IPS-20b (cell line): ENCODE results near the gene MVP.

Experiments used
- H3K27ac ChIP-seq: one replicate; pipeline ENCODE4 v1.5.1; 2013; ENCODE audit warnings: low read length
- H3K27me3 ChIP-seq: 2 replicates; pipeline ENCODE4 v1.6.1; 2013; ENCODE audit warnings: mild to moderate bottlenecking, low read length, inconsistent platforms; ENCODE audit not compliant: insufficient read depth
- H3K36me3 ChIP-seq: 2 replicates; pipeline ENCODE4 v1.6.1; 2013; ENCODE audit warnings: low read depth, mild to moderate bottlenecking, inconsistent platforms, low read length, moderate library complexity; ENCODE audit not compliant: insufficient read depth
- H3K4me1 ChIP-seq: 2 replicates; pipeline ENCODE4 v1.6.1; 2013; ENCODE audit warnings: mild to moderate bottlenecking, control low read depth, inconsistent platforms, low read length, moderate library complexity; ENCODE audit not compliant: insufficient read depth
- H3K4me3 ChIP-seq: 2 replicates; pipeline ENCODE4 v1.5.1; 2013; ENCODE audit warnings: mild to moderate bottlenecking, low read length, inconsistent platforms
- H3K9ac ChIP-seq: 2 replicates; pipeline ENCODE4 v1.6.1; 2013; ENCODE audit warnings: low read depth, mild to moderate bottlenecking, inconsistent platforms, low read length, moderate library complexity
- H3K9me3 ChIP-seq: 2 replicates; pipeline ENCODE4 v1.6.1; 2013; ENCODE audit warnings: mild to moderate bottlenecking, low read depth, low read length, inconsistent platforms; ENCODE audit not compliant: insufficient read depth

MVP gene

DNA sequence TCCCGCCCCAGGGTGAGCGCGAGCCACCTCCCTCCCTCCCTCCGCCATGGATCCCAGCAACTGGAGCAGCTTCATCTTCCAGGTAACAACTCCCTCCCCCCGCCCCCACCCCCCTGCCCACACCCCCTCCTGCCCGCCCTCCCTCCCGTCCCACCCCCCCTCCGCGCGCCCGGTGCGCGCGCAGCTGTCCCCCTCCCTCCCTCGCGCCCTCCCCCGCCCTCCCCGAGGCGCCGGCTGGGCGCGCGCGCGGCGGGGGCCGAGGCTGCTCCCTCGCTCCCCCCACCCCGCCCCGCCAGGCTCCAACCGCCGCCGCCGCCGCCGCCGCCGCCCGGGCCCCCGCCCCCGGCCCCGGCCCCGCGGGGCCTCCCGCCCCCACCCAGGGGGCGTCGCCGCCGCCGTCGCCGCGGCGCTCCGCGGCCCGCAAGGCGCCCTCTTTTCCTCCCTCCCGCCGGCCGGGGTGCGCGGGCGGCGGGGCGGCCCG, 14.1 kb upstream of the MVP start, which contains the start of gene MAZ:
Gene MAZ (plus strand): TSS at position 431 of the 481 bp plus-strand sequence. CDS start 173 bp downstream, outside the sequence.
- Histone ChIP-seq H3K9me3 (no peaks in the 10 kb centered on the region), H3K27ac (peak within 1 kb of the TSS; percentile 93), H3K27me3 (no peaks in the 10 kb centered on the region), H3K4me1 (peaks cover 24% of the 10 kb centered on the region), H3K36me3 (peaks cover 65% of the 10 kb centered on the region), H3K9ac (peak within 1 kb of the TSS; percentile 94), H3K4me3 (peak within 1 kb of the TSS; percentile 96)

DNA sequence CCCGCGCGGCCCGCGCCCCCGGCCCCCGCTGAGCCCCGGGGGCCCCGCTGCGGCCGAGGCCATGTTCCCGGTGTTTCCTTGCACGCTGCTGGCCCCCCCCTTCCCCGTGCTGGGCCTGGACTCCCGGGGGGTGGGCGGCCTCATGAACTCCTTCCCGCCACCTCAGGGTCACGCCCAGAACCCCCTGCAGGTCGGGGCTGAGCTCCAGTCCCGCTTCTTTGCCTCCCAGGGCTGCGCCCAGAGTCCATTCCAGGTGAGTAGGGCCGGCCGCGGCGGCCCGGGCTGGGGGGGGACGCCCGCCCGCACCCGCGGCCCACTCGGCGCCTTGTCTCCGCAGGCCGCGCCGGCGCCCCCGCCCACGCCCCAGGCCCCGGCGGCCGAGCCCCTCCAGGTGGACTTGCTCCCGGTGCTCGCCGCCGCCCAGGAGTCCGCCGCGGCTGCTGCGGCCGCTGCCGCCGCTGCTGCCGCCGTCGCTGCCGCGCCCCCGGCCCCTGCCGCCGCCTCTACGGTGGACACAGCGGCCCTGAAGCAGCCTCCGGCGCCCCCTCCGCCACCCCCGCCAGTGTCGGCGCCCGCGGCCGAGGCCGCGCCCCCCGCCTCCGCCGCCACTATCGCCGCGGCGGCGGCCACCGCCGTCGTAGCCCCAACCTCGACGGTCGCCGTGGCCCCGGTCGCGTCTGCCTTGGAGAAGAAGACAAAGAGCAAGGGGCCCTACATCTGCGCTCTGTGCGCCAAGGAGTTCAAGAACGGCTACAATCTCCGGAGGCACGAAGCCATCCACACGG, 13.4 kb upstream of the MVP start:
- Histone ChIP-seq H3K9me3 (no peaks in the 10 kb centered on the region), H3K27me3 (no peaks in the 10 kb centered on the region), H3K4me1 (peaks cover 24% of the 10 kb centered on the region), H3K36me3 (peaks cover 58% of the 10 kb centered on the region), H3K27ac (peak overlapping the region; percentile 89), H3K9ac (peak overlapping the region; percentile 94), H3K4me3 (peak overlapping the region; percentile 96)

DNA sequence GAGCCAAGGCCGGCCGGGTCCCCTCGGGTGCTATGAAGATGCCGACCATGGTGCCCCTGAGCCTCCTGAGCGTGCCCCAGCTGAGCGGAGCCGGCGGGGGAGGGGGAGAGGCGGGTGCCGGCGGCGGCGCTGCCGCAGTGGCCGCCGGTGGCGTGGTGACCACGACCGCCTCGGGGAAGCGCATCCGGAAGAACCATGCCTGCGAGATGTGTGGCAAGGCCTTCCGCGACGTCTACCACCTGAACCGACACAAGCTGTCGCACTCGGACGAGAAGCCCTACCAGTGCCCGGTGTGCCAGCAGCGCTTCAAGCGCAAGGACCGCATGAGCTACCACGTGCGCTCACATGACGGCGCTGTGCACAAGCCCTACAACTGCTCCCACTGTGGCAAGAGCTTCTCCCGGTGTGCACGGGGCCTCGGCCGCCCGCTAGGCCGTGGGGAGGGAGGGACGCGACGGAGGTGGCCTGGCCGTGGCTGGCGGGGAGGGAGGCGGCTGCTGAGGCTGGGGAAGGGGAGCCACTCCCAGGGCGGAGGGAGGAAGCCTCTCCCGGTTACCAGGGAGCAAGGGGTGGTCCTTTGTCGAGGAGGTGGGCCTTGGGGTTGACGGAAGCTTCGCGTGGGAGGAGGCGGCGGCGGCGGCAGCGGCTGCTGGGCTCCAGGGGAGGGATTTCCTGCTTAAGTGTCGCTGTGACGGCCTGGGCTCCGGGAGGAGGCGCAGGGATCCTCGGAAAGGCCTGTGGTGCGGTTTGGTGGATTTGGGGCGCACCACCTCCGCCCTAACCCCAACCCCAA, 12.6 kb upstream of the MVP start:
- H3K9me3 ChIP-seq: no peaks in the 10 kb centered on the region
- peaks cover 50% of the 10 kb centered on the region for H3K36me3 ChIP-seq
- no peaks in the 10 kb centered on the region for H3K27me3 ChIP-seq
- peak overlapping the region; percentile 96 for H3K4me3 ChIP-seq
- peak overlapping the region; percentile 89 for H3K27ac ChIP-seq
- peak overlapping the region; percentile 94 for H3K9ac ChIP-seq
- peaks cover 24% of the 10 kb centered on the region for H3K4me1 ChIP-seq

DNA sequence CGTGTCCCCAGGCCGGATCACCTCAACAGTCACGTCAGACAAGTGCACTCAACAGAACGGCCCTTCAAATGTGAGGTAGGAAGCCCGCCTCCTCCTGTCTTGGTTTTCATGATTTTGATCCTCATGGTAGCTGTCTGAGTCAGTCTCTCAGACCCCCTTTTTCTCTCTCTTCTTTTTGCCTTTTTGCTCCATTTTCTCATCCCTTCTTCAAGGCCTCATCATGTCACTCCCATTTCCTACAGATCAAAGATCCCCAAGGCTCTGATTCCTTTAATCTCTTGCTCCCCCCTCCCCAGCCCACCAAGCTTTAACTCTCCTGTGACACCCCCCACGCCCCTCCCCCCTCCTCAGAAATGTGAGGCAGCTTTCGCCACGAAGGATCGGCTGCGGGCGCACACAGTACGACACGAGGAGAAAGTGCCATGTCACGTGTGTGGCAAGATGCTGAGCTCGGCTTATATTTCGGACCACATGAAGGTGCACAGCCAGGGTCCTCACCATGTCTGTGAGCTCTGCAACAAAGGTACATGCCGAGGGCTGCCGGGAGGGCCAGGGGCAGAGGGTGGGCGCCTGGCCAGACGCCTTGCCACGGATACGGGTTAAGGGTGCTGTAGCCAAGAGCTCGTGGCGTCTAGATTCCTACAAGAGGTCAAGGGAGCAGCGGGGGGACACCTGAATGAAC, 11.9 kb upstream of the MVP start:
- Histone ChIP-seq H3K9me3 (no peaks in the 10 kb centered on the region), H3K36me3 (peaks cover 43% of the 10 kb centered on the region), H3K27me3 (no peaks in the 10 kb centered on the region), H3K4me3 (peak overlapping the region; percentile 96), H3K9ac (peak overlapping the region; percentile 94), H3K27ac (no peak overlapping the region), H3K4me1 (peaks cover 24% of the 10 kb centered on the region)

DNA sequence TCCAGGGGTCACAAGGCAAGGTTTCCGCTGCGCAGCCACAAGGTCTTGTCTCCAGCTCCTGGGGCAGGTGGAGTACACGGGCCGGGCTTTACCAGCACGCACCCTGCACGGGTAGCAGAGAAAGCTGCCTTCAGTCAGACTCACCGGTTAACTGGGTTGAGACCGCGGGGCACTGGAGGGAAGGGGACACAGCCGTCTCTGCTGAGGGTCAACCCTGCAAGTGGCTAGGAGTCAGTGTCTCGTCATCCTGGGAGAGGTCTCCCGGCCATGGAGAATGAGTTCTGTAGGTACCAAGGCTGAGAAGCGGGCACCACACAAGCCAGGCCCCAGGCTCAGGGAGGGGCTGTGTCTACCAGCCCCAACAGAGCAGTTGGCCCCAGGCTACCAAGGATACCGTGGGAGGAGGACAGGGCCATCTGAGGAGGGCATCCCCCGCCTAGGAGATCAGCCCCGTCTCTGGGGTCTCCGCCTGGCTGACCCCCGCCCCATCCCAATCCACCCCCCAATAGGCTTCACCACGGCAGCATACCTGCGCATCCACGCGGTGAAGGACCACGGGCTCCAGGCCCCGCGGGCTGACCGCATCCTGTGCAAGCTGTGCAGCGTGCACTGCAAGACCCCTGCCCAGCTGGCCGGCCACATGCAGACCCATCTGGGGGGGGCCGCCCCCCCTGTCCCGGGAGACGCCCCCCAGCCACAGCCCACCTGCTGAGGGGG, 11.1 kb upstream of the MVP start:
- Histone ChIP-seq H3K9me3 (no peaks in the 10 kb centered on the region), H3K4me3 (peak overlapping the region; percentile 96; the same call in 1 of the 2 replicates), H3K27ac (no peak overlapping the region), H3K27me3 (no peaks in the 10 kb centered on the region), H3K36me3 (peaks cover 35% of the 10 kb centered on the region), H3K4me1 (peaks cover 21% of the 10 kb centered on the region), H3K9ac (peak overlapping the region; percentile 94; the same call in 1 of the 2 replicates)

DNA sequence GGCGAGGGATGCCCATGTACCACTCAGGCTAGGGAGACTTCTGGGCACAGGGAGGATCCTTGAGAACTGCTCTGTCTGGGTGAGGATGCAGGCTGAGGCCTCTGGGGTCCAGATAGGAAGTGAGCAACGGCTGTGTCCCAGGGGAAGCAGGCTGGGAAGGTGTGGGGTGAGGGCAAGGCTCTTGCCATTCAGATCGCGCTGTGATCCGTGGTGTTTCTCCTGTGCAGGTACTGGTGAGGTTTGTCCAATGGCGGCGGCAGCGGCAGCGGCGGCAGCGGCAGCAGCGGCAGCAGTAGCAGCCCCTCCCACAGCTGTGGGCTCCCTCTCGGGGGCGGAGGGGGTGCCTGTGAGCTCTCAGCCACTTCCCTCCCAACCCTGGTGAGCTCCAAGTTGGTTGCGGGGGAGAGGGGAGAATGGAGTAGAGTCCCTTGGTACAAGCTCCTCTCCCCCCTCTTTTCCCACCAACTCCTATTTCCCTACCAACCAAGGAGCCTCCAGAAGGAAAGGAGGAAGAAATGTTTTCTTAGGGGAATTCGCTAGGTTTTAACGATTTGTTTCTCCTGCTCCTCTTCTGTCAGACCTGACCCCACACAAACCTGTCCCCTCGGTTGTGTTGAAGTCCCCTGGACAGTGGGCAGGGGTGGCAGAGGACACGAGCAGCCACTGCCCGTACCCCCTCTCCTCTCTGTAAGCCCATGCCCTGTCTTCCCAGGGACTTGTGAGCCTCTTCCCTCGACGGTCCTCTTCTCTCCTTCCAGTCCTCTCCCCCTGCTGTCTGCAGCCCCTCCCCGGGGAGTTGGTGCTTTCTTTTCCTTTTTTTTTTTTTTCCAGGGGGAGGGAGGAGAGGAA, 10.2 kb upstream of the MVP start:
- Histone ChIP-seq H3K9ac (peak overlapping the region; percentile 68; the same call in 1 of the 2 replicates), H3K4me1 (peaks cover 17% of the 10 kb centered on the region), H3K36me3 (peaks cover 31% of the 10 kb centered on the region), H3K4me3 (peak overlapping the region; percentile 98), H3K27ac (peak overlapping the region; percentile 12), H3K27me3 (no peaks in the 10 kb centered on the region), H3K9me3 (no peaks in the 10 kb centered on the region)

DNA sequence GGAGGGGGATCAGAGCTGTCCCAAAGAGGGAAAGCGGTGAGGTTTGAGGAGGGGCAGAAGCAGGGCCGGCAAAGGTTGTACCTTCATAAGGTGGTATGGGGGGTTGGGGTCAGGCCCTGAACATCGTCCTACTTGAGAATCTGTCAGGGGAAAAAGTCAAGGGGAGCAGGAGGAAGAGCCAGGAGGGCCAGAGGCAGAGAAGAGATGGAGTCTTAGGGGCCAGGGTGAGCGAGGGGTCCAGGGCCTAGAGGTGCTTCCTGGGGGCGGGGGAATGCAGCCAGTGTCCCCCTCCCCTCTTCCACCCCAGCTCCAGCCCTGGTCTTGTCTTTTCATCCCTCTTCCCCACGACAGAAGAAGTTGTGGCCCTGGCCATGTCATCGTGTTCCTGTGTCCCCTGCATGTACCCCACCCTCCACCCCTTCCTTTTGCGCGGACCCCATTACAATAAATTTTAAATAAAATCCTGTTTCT, 9.5 kb upstream of the MVP start:
- Histone ChIP-seq H3K9me3 (no peaks in the 10 kb centered on the region), H3K27ac (peak overlapping the region; percentile 12), H3K36me3 (peaks cover 31% of the 10 kb centered on the region), H3K27me3 (no peaks in the 10 kb centered on the region), H3K9ac (peak overlapping the region; percentile 68; the same call in 1 of the 2 replicates), H3K4me1 (peaks cover 17% of the 10 kb centered on the region), H3K4me3 (peak overlapping the region; percentile 98)

DNA sequence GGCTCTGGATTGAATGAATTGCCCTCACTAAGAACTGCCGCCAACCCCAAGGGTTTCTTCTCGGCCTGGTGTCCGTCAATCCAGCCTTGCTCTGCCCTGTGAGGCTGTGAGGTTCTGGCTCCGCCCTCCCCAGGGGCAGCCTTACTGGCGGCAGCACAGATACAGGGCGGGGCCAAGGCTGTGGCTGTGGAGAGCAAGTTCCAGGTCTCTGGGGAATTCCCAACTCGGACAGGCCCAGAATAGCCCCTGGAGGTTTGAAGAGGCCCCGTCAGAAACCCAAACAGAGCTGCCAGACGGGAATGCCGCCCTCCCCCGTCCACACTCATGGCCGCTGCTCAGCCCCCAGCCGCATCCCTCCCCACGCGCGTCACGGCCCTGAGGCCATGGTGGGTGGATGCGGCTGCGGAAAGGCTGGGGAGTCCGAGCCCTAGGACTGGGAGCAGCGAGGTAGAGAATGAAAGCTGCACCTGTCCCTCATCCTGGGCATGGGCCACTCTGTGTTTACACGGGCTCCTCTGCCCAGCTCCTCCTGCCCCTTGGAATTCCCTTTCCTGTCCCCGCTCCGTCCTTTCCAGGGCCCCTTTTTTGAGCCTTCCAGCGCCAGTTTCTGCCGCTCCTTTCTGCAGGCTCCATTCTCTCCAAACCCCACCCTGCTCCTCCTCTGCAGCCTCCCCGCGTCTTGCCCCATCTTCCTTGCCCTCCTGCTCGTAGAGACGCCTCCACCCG, 8.9 kb upstream of the MVP start:
- Histone ChIP-seq H3K27ac (peak overlapping the region; percentile 23), H3K4me3 (peak overlapping the region; percentile 98), H3K9me3 (no peaks in the 10 kb centered on the region), H3K4me1 (peaks cover 17% of the 10 kb centered on the region), H3K36me3 (peaks cover 31% of the 10 kb centered on the region), H3K27me3 (no peaks in the 10 kb centered on the region), H3K9ac (peak overlapping the region; percentile 82; the same call in 1 of the 2 replicates)

DNA sequence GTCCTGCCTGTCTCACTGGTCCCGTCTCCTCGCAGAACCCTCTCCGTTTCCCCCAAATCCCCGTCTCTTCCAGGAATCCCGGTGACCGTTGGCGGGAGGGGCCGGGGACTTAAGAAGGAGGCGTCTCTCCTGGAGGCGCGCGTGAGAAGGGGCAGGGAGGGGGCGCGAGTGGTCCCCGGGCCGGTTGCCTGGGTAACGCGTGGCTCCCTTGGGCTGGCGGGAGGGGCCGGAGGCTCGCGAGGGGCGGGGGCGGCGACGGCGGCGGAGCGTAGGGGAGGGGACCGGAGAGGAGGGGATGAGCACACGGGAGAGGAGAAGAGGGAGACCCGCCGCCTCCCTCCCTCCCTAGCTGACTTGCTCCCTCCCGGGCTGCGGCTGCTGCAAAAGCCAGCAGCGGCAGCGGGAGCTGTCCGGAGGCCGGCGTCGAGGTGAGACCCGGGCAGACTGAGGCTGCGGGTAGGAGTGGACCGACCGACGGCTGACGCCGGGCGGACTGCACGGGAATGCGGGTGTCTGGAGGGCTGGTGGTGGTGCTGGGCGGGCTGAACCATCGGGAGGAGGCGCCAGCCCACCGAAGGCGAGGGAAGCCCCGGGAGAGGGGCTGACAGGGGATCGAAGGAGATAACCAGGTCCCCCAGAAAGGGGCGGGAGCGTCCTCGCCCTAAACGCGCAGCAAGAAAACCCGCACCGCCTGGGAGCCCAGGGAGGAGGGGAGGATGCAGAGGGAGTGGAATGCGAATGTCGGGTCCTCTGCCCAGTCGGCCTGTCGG, 8.2 kb upstream of the MVP start, which contains the start of gene PRRT2:
Gene PRRT2 (plus strand): TSS at position 298 of the 770 bp plus-strand sequence. CDS start 862 bp downstream, outside the sequence.
- Histone ChIP-seq H3K36me3 (peaks cover 31% of the 10 kb centered on the region), H3K4me3 (peak within 1 kb of the TSS; percentile 98), H3K9me3 (no peaks in the 10 kb centered on the region), H3K9ac (peak within 1 kb of the TSS; percentile 82; the same call in 1 of the 2 replicates), H3K4me1 (peaks cover 17% of the 10 kb centered on the region), H3K27me3 (no peaks in the 10 kb centered on the region), H3K27ac (peak within 1 kb of the TSS; percentile 23)
